ENCODE measurements around the gene ASCC3.

- TF ChIP-seq CTCF (IDR thresholded peaks at IDR 0.05; ENCODE audit: low read depth, low read length, poor library complexity, severe bottlenecking) (no peak), EZH2phosphoT487 (IDR thresholded peaks at IDR 0.05; ENCODE audit: borderline replicate concordance, low read length) (no peak)
Measured at GRCh38 chr6:100780648-100781047, 100.5 kb downstream of the ASCC3 start.

All from DOHH2 (cell line).